ENCODE results near the gene MPHOSPH6.
"Not testable (repeated sequence)": the region's sequence is repeated elsewhere in the genome, so short reads cannot be mapped to it uniquely, and the experiment has no call there.

MPHOSPH6 gene

DNA sequence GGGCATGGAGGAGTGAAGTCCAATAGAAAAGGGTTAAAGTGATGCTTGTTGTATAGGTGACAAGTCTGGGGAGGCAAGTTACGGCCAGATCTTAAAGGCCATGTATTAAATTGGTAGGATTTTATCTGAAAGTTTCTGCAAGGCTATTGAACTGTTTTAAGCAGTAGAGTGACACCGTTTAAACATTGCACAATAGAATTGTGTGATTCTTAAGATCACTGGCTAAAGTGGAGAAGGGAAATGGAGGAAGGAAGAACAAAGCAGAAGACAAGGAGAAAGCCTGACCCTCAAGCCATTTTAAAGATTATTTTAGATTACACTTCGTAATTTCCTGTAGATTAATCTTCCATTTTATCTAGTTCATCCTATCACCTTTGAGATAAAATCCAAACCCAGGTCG, 5.6 kb upstream of the MPHOSPH6 start:
- DNase-seq (ENCODE audit: low read depth in 3 of 3) = no peak

DNA sequence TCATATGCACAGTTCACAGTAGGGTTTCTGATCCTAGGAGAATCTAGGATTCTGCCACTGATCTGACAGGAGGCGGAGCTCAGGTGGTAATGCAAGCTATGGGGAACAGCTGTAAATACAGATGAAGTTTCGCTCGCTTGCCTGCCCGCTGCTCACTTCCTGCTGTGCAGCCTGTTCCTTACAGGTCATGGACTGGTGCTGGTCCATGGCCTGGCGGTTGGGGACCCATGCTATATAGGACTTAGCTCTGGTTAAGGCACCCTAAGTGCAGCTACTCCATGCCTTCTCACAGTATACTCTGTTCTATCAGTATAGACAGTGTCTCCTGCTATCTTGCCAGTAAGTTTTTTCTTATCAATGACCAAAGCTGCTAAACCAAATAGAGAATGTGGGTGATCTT, 2.4 kb downstream of the MPHOSPH6 start:
- DNase-seq (ENCODE audit: low read depth in 3 of 3) = no peak

GRCh38 chr16:82160226-82160625, 9.8 kb downstream of the MPHOSPH6 start:
- DNase-seq (ENCODE audit: low read depth in 3 of 3) = no peak

- no peak for DNase-seq (ENCODE audit: low read depth in 3 of 3)
These were observed 12.2 kb downstream of the MPHOSPH6 start for GRCh38 chr16:82157836-82158235.

DNA sequence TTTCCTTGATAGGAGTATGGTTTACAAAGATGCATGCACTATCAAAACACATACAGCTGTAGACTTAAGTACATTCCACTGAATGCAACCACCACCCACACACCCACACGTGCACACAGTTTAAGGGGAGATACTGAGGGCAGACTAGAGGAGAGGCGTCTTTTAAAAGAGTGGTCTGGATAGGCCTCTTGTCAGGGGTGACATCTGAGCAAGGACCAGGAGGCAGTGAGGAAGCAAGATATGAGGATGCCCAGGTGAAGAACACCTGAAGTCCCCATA, 12.6 kb downstream of the MPHOSPH6 start:
- DNase-seq (ENCODE audit: low read depth in 3 of 3) = no peak

GRCh38 chr16:82156761-82157533, 13.1 kb downstream of the MPHOSPH6 start:
- DNase-seq (ENCODE audit: low read depth in 3 of 3) = no peak

GRCh38 chr16:82152641-82153112, 17.3 kb downstream of the MPHOSPH6 start:
- no peak for DNase-seq (ENCODE audit: low read depth in 3 of 3)

- no peak for DNase-seq (ENCODE audit: low read depth in 3 of 3)
These were observed 17.8 kb downstream of the MPHOSPH6 start for GRCh38 chr16:82152196-82152595.

DNA sequence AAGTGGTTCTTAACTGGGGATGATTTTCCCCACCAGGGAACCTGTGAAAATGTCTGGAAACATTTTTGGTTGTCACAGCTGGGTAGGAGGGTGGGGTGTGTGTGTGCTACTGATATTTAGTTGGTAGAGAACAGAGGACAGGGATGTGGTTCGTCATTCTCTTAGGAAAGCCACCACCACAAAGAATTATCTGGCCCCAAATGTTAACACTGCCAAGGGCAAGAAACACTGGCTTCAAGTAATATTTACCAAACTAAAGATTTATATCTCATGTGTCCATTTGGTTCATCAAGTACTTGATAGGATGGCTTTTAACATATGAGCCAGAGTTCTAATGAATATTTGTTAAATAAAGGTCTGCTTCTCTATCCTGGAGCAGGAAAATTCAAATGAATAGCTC, 19.5 kb downstream of the MPHOSPH6 start:
- no peak for DNase-seq (ENCODE audit: low read depth in 3 of 3)

DNA sequence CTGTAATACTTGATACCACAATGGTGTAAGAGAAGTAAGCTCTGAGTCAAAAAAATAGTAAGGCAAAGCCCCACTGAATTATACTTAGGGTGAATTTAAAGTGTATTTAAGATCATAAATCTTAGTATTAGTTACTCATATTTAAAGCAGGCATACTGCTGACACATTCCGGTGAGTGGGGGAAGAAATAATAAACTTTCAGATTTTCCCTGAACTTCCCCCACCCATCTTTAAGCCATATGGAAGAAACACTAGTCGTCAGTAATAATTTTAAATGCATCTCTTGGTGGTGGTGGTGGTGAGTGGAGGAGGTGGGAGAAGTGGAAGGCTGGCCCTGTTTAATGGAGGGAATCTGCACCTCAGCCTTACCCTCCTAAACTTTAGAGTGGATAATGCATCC, 20.5 kb downstream of the MPHOSPH6 start:
- DNase-seq (ENCODE audit: low read depth in 3 of 3) = no peak

- no peak for DNase-seq (ENCODE audit: low read depth in 3 of 3)
These were observed 22.5 kb downstream of the MPHOSPH6 start for GRCh38 chr16:82147546-82147945.

DNA sequence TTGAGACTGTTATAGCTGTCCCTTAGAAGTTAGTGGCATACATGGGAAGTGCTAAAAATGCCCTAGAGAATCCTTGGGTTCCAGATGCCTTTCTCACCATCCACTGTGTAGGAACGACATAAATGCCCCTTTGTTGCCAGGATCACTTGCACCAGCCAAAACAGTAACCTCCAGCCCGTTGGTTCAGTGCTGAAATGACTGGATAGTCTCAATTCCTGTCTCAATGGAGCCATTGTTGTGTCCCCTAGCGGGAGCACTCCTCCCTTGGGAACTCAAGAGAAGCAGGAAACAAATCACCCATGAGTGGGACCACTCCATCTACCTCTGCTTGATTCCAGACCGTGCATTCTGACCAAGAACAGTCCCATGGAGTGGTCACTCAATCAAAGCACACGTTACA, 23.1 kb downstream of the MPHOSPH6 start:
- DNase-seq (ENCODE audit: low read depth in 3 of 3) = no peak

GRCh38 chr16:82146556-82146955, 23.5 kb downstream of the MPHOSPH6 start:
- DNase-seq (ENCODE audit: low read depth in 3 of 3) = no peak

DNA sequence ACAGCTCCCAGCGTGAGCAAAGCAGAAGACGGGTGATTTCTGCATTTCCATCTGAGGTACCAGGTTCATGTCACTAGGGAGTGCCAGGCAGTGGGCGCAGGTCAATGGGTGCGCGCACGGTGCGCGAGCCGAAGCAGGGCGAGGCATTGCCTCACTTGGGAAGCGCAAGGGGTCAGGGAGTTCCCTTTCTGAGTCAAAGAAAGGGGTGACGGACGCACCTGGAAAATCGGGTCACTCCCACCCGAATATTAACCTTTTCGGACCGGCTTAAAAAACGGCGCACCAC, 30.8 kb downstream of the MPHOSPH6 start:
- not testable (repeated sequence) for DNase-seq (ENCODE audit: low read depth in 3 of 3)

GRCh38 chr16:82138478-82139285, 31.3 kb downstream of the MPHOSPH6 start:
- no peak for DNase-seq (ENCODE audit: low read depth in 3 of 3)

- no peak for DNase-seq (ENCODE audit: low read depth in 3 of 3)
These were observed 32.2 kb downstream of the MPHOSPH6 start for GRCh38 chr16:82137822-82138167.

DNA sequence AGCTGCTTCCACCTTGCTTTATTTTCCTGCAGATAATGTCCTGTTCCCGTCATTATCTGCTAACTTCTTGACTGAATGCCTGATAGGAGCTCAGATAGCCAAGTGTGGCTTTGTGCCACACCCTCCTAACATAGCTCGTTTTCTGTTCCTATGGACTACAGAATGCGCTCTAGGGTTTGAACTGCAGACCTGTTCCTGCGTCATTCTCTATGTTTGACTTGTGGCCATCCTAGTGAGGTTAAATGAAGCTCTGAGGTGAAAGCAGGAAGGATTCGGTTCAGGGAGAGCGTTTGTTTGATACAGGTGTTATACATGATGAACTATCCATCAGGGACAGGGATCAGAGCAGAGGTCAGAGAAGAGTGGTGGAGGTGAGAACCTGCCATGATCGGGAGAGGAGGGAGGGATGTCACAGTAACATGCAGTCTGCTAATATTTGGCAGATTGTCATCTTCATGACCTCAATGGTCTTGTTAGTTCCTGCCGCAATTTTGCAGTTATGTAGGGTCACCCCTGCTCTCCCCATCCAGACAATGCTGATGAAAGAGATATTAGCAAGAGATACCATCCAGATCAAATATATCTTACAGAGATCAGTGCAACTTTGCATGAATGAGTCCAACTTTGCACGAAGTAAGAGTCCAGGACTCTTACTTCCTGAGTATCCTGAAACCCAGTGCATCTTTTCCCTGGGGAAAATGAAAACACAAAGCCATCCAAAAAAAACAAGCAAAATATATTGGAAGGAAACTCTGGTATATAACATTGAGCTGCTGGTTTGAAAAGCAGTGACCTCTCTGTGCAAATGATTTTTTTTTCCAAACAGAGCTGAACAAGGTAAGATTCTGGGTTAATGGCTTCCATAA, 32.8 kb downstream of the MPHOSPH6 start:
- no peak for DNase-seq (ENCODE audit: low read depth in 3 of 3)

- DNase-seq (ENCODE audit: low read depth in 3 of 3) = no peak
These were observed 34.2 kb downstream of the MPHOSPH6 start for GRCh38 chr16:82135844-82136243.

- DNase-seq (ENCODE audit: low read depth in 3 of 3) = no peak
These were observed 35.2 kb downstream of the MPHOSPH6 start for GRCh38 chr16:82134846-82135245.

DNA sequence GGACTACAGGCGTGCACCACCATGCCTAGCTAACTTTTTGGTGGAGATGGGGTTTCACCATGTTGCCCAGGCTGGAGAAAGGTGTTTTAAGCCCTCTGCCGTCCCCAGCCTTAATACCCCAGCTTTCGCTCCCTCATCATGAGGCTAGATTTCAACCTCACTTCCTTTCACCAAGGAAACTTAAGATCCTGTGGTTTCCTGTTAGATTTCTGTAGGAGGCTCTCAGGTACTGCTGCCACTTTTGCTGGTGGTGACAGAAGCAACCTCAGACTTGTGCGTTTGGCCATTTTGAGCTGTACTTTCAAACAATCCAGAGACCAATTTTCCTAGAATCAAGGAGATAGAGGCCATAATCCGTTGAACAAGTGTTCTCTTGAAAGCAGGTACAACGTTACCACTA, 36.2 kb downstream of the MPHOSPH6 start:
- no peak for DNase-seq (ENCODE audit: low read depth in 3 of 3)

GRCh38 chr16:82129881-82130280, 40.1 kb downstream of the MPHOSPH6 start:
- DNase-seq (ENCODE audit: low read depth in 3 of 3) = no peak

GRCh38 chr16:82124651-82125050, 45.4 kb downstream of the MPHOSPH6 start:
- no peak for DNase-seq (ENCODE audit: low read depth in 3 of 3)

DNA sequence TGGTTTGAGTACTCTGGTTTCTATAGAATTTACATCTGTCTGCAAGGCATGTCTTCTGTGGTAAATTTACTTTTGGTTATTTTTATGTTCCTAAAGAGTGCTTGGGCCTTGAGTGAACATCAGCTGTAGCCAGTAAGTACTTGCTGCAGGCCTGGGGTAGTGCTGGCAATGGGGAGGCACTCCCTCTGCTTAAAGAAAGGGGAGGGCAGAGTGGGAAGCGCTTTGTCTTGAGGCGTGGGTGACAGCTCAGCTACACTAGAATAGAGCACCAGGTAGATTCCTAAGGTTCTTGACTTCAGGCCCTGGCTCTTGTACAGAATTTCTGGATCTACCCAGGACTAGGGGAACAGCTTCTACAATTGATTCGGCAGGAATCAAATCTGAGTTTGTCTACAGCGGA, 50.6 kb downstream of the MPHOSPH6 start:
- DNase-seq (ENCODE audit: low read depth in 3 of 3) = no peak

Data from stimulated activated CD4-positive, alpha-beta T cell treated with anti-CD3 and anti-CD28 coated beads, TNF-alpha, amount 100 ng/mL, for 48 hours (primary cell).